Epithelial cell of esophagus (primary cell): ENCODE results near the gene ZDHHC3.

Experiments used
- DNase-seq: peaks from one replicate; pipeline ENCODE4 v3.0.0; 2010; ENCODE audit warnings: low read depth
- H3K4me3 ChIP-seq: 2 replicates; pipeline ENCODE4 v1.5.1; 2011; ENCODE audit warnings: mild to moderate bottlenecking, low read length, control low read depth
- TF ChIP-seq, protein P1 (sequence below): IDR thresholded peaks from 2 replicates; pipeline ENCODE4 v1.5.1; 2011; ENCODE audit warnings: low read depth, mild to moderate bottlenecking, low read length, control low read depth, inconsistent platforms; ENCODE audit not compliant: insufficient read depth; ENCODE audit errors: missing control alignments

ZDHHC3 gene

DNA sequence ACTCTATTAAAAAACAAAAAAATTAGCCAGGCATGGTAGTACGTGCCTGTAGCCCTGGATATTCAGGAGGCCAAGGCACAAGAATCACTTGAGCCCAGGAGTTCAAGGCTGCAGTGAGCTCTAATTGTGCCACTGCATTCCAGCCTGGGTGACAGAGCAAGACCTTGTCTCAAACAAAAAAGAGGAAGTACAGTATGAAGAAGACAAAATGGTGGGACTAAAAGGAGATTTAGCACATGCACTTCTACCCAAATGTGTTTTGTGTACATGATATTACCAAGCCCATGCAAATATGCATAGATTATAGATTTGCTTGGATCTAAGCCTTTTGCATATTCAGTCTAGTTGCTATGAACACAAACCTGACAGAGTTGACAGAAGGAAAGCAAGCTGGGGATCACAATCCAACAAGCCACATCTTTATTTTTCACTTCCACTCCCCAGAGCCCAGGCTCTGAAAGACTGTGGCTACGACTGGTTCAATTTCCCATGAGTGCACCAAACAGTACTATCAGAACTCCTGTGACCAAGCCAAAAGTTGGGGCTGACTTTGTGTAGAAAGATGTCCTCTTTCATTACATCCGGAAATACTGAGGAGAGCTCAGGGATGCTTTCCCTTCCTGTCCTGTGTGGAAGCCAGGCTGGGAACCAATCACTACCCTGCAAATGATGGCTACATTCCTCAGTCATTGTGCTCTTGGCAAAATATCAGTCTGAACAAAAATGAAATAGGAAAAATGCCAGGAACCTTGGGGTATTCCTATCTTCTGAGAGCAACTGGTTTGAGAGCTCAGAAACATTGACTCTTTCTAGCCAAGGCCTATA is 52.1 kb downstream of the ZDHHC3 start:
- no peak for DNase-seq
- no peak overlapping the region for H3K4me3 ChIP-seq
- TF ChIP-seq, protein P1, sequence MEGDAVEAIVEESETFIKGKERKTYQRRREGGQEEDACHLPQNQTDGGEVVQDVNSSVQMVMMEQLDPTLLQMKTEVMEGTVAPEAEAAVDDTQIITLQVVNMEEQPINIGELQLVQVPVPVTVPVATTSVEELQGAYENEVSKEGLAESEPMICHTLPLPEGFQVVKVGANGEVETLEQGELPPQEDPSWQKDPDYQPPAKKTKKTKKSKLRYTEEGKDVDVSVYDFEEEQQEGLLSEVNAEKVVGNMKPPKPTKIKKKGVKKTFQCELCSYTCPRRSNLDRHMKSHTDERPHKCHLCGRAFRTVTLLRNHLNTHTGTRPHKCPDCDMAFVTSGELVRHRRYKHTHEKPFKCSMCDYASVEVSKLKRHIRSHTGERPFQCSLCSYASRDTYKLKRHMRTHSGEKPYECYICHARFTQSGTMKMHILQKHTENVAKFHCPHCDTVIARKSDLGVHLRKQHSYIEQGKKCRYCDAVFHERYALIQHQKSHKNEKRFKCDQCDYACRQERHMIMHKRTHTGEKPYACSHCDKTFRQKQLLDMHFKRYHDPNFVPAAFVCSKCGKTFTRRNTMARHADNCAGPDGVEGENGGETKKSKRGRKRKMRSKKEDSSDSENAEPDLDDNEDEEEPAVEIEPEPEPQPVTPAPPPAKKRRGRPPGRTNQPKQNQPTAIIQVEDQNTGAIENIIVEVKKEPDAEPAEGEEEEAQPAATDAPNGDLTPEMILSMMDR, result no peak

DNA sequence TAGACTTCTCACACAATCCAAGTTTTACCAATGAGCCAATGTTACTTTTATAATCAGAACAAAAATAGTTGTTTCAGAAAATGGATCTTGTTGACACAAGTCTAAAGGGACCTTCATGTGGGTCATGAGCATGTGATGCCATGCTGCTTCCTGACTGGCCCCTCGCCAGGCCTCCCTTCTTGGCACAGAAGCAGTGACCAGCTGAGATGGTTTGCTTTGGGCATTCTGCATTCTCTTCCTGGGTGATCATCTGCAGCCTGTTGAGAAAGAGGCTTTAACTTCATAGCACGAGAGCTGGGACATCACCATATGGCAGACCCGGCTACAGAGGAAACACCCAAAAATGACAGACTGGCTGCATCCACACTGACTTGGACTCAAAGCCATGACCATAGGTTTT is 55.9 kb downstream of the ZDHHC3 start:
- peak; percentile 13 for DNase-seq
- H3K4me3 ChIP-seq, result no peak overlapping the region

DNA sequence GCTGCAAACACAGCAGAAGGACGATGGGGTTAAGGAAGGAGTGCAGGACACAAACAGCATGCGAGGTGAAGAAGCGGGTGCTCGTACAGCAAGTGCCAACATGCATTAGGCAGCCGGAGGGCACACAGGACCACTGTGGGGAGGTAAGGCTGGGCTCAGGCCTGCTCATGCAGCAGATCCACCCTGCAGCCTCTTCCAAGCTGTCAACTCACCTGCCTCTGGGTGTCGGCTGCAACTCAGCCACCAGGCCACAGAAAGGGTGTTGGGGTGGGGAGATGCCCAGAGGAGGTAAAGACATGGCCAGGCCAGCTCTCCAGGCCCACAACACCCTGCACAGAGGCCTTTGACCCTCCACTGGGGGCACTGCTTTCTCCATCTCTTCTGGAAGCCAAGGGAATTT is 57.4 kb downstream of the ZDHHC3 start:
- TF ChIP-seq, protein P1, result no peak
- H3K4me3 ChIP-seq, result no peak overlapping the region
- DNase-seq, result no peak

More for the DNA sequence above, 55.9 kb downstream of the ZDHHC3 start:
- TF ChIP-seq, protein P1, result no peak

DNA sequence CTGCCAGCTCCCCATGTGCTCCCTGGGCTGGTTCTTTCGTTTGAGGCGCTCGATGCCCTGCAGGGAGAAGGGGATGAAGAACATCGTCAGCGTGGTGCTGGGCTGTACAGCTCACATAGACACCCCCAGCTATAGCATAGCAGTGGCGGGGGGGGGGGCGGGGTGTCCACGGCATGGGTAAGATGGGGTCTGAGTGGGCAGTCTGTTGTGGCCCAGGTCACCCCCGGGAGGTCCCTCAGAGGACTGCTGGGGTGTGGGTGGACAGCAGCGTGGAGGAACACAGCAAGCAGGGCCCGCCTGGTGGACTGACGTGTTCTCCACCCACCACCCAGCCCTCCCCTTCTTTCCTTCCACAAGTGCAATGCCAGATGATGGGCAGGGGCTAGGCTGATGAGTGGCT is 57.9 kb downstream of the ZDHHC3 start:
- no peak overlapping the region for H3K4me3 ChIP-seq
- no peak for DNase-seq
- TF ChIP-seq, protein P1, result no peak

DNA sequence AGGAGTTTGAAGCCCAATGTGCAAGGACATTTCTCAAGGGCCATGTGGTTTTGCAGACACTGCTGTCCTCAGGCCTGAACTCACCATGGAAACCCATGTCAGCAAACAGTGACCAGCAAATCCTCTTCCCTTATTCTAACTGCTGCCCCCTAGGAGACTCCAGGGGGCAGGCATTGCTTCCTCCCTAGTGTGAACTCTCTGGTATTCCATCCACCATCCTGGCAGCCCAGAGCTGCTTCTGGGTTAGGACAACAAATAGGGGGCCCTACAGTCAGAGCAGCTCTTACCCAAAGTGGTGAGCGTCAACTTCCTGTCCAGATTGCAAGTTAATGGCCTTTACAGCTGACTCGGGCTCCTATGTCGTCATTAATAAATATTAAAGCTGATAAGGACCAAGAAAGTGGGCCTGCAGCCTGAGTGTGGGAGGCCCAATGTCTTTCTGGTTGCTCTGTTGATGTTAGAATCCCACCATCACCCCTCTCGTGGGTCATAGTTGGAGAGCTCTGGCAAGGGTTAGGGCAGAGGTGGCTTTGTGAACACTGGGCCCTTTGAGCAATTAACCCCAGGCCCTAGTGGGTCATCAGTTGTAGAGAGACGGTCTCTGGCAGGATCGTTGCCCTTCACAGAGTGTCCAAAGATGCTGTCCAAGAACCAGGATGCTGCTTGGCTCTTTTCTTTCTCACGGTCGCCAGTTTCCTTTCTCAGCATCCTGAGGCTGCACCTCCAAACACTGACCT is 60.1 kb downstream of the ZDHHC3 start:
- TF ChIP-seq, protein P1, result no peak
- H3K4me3 ChIP-seq, result no peak overlapping the region
- no peak for DNase-seq

DNA sequence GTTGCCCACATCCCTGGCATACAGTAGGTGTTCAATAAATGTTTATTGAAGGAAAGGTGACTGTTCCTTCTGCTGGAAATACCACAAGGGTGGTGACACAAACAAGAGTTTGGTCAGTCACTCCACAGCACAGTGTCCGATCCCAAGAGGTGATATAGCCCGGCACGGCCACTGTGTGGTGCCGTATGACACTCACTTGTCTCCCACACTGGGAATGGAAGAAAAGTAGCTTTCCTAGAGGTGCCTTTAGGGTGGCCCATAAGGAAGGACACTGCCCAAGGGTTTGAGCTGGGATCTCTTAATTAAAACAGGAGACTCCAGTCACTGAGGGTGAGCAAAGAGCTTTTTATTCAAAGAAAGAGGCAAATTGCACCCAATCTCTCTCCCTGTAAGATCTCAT is 61.0 kb downstream of the ZDHHC3 start:
- no peak overlapping the region for H3K4me3 ChIP-seq
- DNase-seq, result peak; percentile 43
- TF ChIP-seq, protein P1, result peak; percentile 58
